IPS-15b (cell line): ENCODE data around the gene LEMD2.

ENCODE experiments used
- H3K27me3 ChIP-seq: one replicate; pipeline ENCODE4 v1.6.1; 2013; ENCODE audit warnings: low read length; ENCODE audit not compliant: control insufficient read depth, insufficient read depth
- H3K36me3 ChIP-seq: one replicate; pipeline ENCODE4 v1.6.1; 2013; ENCODE audit warnings: low read length; ENCODE audit not compliant: control insufficient read depth, insufficient read depth
- H3K4me1 ChIP-seq: one replicate; pipeline ENCODE4 v1.6.1; 2013; ENCODE audit warnings: mild to moderate bottlenecking, low read length; ENCODE audit not compliant: control insufficient read depth, insufficient read depth
- H3K4me3 ChIP-seq: one replicate; pipeline ENCODE4 v1.5.1; 2013; ENCODE audit warnings: low read depth, low read length
- H3K9ac ChIP-seq: one replicate; pipeline ENCODE4 v1.6.1; 2013; ENCODE audit warnings: low read depth, mild to moderate bottlenecking, low read length
- H3K9me3 ChIP-seq: one replicate; pipeline ENCODE4 v1.6.1; 2013; ENCODE audit warnings: mild to moderate bottlenecking, low read length; ENCODE audit not compliant: control insufficient read depth, insufficient read depth

The LEMD2 gene

DNA sequence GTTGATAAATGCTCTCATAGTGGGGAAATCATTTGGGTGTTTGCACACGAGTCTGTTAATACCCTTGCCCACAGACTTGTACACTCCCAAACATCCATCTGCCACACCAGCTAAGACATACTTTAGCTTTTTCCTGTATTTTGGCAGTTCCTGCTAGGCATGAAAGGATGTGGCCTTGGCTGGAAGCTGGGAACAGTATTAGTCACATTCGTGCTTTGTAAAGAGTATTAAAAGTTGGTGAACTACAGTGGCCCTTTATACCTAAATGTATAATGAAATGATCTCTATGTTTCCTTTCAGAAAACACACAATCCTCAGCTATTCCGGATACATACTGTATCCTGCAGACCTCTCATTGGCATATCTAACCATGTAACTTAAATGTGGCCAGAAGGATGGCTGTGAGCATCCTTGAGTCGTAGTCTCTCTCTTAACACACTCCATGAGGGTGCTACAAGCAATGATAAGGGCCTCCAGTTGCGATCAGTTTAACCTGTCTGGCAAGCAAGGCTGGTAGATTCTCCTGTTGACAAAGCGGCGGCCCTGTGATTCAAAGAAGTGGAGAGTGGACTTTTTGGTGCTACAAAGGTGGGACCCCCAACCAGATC, 1.5 kb downstream of the LEMD2 start:
- Histone ChIP-seq H3K9ac (peak overlapping the region; percentile 79), H3K36me3 (peaks cover 20% of the 10 kb centered on the region), H3K4me3 (peak overlapping the region; percentile 80), H3K27me3 (no peaks in the 10 kb centered on the region), H3K9me3 (no peaks in the 10 kb centered on the region), H3K4me1 (peaks cover 50% of the 10 kb centered on the region)

DNA sequence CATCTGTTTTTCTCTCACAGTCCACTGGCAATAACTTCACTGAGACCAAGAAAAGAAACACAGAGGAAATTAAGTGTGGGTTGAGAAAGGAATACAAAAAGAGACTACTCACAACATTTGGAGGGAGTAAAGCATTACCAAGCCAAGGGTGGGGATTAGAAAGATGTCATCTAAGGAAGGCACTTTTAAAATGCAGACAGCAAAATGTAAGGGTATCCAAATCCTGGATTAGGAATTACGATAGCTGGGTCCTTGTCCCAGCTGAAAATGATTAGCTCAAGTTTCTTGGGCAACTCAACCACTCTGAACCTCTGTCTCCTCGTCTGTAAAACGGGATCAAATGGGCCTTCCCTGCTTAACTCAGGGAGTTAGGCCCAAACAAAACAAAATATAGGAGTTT, 2.2 kb downstream of the LEMD2 start:
- Histone ChIP-seq H3K9ac (peak overlapping the region; percentile 9), H3K36me3 (peaks cover 28% of the 10 kb centered on the region), H3K27me3 (no peaks in the 10 kb centered on the region), H3K4me3 (peak overlapping the region; percentile 80), H3K9me3 (no peaks in the 10 kb centered on the region), H3K4me1 (peaks cover 53% of the 10 kb centered on the region)

DNA sequence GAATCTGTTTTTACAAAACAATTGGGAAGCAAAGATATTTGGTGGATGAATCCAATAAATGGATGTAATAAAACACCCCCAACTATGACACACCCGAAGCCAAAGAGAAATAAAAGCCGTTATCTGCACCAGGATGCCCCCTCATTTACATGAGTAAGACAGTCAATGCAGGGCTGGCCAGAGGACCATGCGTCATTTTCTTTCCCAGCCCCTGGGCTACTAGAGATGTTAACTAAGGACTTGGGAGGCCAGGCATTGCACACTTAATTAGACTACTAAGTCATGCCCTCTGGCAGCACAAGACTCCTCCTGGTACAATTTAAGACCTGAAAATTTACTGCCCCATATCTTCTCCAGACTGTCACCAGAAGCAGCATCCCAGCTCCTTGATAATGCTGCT, 3.2 kb downstream of the LEMD2 start:
- peaks cover 57% of the 10 kb centered on the region for H3K4me1 ChIP-seq
- no peak overlapping the region for H3K9ac ChIP-seq
- H3K4me3 ChIP-seq, result no peak overlapping the region

DNA sequence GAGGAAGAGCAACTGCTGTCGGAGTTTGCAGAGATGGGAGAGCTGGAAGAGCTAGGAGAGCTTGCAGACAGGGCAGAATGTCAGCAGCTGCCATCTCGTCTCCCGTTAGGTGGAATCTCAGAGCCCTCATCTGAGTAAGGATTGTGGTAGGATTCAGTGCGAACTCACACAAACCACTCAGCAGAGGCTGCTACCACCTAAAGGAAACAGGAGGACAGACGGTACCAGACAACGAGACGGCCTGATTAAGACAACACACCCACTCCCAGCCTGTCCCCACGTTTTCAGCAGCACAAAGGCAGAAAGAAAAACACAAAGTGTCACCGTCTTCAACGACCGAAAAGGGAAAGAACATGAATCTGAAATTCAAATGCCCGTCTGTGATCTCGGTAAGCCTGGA, 4.1 kb downstream of the LEMD2 start:
- Histone ChIP-seq H3K9ac (peak overlapping the region; percentile 26), H3K9me3 (no peaks in the 10 kb centered on the region), H3K4me1 (peaks cover 54% of the 10 kb centered on the region), H3K4me3 (no peak overlapping the region), H3K27me3 (no peaks in the 10 kb centered on the region), H3K36me3 (peaks cover 47% of the 10 kb centered on the region)

More for the DNA sequence above, 3.2 kb downstream of the LEMD2 start:
- Histone ChIP-seq H3K36me3 (peaks cover 37% of the 10 kb centered on the region), H3K9me3 (no peaks in the 10 kb centered on the region), H3K27me3 (no peaks in the 10 kb centered on the region)

DNA sequence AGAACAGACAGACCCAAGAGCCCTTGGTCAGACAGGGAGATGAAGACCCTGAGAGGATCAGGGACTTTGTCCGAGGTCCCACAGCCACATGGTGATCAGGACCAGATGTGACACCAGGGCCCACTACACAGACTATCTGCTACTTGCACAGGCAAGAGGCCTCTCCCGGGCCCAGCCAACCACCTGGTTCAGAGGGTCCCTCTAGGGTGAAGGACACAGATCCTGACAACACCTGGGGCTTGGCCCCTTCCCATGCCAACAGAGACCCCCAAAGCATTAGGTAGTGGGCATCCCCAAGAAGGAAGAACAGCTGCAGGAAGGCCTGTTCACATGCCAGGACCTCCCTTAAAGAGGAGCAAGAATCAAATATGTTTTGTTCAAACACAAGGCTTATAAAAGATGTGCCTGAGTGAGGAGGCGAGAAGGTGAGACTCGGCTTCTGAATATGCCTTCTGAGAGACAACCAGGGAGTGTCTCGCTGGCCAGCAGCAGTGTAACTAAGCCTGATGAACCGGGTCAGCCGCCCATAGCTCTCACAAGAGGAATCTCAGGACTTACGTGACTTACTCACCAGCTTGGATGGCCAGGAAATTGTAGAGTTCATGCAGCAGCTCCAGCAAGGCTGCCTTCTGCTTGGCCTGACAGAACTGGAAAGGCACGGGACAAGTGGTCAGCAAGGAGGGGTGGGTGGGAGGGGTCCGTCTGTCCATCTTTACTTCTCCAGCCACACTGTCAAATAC, 5.0 kb downstream of the LEMD2 start:
- Histone ChIP-seq H3K4me1 (peaks cover 49% of the 10 kb centered on the region), H3K36me3 (peaks cover 55% of the 10 kb centered on the region), H3K9ac (no peak overlapping the region), H3K27me3 (no peaks in the 10 kb centered on the region), H3K4me3 (no peak overlapping the region), H3K9me3 (no peaks in the 10 kb centered on the region)

DNA sequence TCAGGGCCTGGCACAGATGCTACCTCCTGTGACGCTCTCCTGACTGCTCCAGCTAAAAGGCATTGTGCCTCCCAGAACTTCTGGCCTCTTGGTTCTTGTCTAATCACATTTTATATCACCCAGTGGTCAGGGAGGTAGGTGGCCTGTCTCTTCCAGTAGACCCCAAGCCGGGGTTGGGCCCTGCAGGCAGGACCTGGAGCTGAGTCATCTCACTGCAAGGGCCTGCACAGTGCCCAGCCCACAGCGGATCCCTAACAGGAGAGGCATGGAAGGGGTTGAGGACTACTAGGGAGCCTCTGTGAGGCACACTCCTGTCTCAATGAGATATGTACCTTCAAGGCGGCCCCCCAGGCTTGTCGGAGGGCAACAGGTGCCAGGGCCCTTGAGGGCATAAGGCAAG, 6.4 kb downstream of the LEMD2 start:
- Histone ChIP-seq H3K4me3 (no peak overlapping the region), H3K36me3 (peaks cover 68% of the 10 kb centered on the region), H3K9me3 (no peaks in the 10 kb centered on the region), H3K4me1 (peaks cover 50% of the 10 kb centered on the region), H3K27me3 (no peaks in the 10 kb centered on the region), H3K9ac (no peak overlapping the region)

DNA sequence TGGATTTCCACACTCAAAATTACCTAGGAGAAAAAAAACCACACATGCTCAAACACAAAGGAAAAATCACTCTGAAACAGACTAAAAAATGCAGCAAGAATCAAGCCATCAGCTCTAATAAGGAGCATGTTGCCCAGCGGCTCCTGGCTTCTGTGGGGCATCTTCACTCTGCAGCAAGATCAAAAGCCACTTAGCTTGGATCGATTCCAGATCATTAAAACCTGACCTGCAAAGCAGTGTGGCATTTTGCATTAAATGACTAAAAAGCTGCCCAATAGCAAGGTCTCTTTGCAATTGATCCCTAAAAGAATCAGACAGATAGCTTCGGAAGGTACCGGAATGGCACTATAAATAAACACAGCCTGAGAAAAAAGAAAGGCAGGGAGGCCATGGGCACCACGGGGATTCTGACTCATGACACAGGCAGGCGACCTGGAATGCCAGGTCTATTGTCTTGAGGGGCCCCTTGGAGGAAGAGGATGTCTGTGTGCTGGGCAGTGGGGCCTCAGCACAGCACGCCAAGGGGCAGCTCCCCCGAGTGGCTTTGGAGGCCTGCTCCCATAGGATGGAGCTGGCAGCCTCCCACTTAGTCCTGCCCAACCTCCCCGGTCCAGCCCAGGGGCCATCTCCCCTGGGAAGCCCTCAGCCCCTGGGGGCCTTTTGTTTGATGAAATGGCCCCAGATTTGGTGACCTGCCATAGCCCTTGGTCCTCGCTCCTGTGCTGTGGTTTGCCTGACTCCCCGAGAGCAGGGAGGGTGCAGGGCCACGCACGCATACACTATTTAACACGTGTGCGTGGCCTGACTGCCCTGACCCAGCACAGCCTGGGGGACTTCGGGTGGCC, 7.6 kb downstream of the LEMD2 start:
- Histone ChIP-seq H3K9ac (peak overlapping the region; percentile 26), H3K36me3 (peaks cover 80% of the 10 kb centered on the region), H3K4me1 (peaks cover 38% of the 10 kb centered on the region), H3K27me3 (no peaks in the 10 kb centered on the region), H3K9me3 (no peaks in the 10 kb centered on the region), H3K4me3 (no peak overlapping the region)

DNA sequence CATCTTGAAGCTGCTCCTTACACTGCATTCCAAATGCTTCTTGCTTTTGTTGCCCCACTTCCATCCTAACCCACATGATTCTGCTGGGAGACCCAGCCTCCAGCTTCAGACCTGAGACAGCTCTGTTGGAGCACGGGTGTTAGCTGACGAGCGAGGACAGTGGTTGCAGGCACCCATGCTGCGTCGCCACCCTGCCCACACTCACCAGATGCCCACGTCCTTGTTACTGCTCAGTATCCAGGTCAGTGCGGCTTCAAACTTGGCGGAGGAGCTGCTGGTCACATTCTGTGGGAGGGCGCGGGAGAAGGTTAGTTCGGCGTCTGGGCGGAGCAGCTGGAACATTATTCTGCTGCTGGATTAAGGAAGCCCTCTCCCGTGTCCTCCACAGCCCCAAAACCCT, 9.0 kb downstream of the LEMD2 start:
- Histone ChIP-seq H3K36me3 (peaks cover 94% of the 10 kb centered on the region), H3K4me1 (peaks cover 24% of the 10 kb centered on the region), H3K27me3 (no peaks in the 10 kb centered on the region), H3K4me3 (no peak overlapping the region), H3K9ac (no peak overlapping the region), H3K9me3 (no peaks in the 10 kb centered on the region)

DNA sequence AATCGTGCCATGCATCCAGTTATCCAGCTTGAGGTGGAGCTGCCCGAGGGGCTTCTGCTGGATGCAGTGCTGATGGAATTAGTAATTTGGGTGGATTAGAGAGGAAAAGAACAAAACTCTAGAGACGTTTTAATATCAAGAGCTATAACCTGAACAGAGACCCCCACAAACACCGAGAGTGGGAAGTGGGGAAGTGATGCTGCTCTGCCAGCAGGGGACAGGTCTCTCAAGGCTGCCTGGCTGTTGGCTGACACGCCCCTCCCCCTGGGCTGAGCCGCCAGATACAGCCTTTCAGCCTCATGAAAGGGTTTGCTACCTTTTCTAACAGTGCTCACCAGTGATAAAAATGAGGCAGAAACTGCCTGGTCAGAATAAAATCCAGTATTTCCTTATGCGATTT, 9.6 kb downstream of the LEMD2 start:
- no peaks in the 10 kb centered on the region for H3K27me3 ChIP-seq
- no peaks in the 10 kb centered on the region for H3K9me3 ChIP-seq
- no peak overlapping the region for H3K9ac ChIP-seq
- peaks cover 19% of the 10 kb centered on the region for H3K4me1 ChIP-seq
- no peak overlapping the region for H3K4me3 ChIP-seq
- peaks cover 96% of the 10 kb centered on the region for H3K36me3 ChIP-seq

DNA sequence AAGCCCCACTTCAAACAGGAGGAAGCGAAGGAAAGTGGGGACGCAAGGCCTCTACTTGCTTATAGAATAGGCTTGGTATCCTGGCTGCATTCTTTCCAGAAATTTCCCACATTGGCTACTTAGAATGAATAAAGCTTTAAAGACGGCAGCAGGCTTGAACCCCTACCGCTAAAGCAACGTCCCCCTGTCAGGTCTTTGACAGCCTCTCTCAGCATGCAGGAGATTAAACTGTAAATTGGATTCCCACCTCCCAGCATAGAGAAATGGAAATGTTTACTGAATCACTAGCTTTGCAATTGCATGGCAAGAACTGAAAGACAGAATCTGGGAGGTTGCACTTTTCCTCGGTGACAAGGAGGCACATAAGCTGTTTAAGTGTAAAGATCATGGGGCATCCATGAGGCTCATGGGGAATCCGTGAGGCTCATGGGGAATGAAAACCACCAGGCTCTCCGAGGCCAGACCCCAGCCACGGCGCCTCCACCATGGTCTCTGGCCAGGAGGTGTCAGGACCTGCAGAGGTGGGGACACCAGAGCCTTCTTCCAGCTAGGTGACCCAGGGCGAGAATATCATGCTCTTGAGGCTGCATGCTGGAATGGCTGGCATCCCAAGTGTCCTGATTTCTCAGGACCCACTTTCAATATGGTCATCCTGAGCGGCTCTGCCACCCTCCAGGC, 10.3 kb downstream of the LEMD2 start:
- Histone ChIP-seq H3K27me3 (no peaks in the 10 kb centered on the region), H3K4me1 (peaks cover 19% of the 10 kb centered on the region), H3K36me3 (peaks cover 97% of the 10 kb centered on the region), H3K4me3 (no peak overlapping the region), H3K9ac (no peak overlapping the region), H3K9me3 (no peaks in the 10 kb centered on the region)
